Activated naive CD4-positive, alpha-beta T cell treated with anti-CD3 and anti-CD28 coated beads, Interleukin-2, amount 10 ng/mL, durations not matched to agents 7 days and 5 days (primary cell): Measurements from ENCODE around the gene GAA.
"Not testable (repeated sequence)": the region's sequence is repeated elsewhere in the genome, so short reads cannot be mapped to it uniquely, and the experiment has no call there.

ENCODE experiments used
- CTCF ChIA-PET: fragments of 350-600 bp; sonication (Branson Sonifier 250); formaldehyde crosslinking; loops from one replicate; lab custom pipeline; 2021; ENCODE audit warnings: antibody characterized with exemption; lab: Charles Lee
- DNase-seq: peaks from one replicate; pipeline ENCODE4 v3.0.0-alpha.2; 2020
- H3K27ac Mint-ChIP-seq: one replicate; pipeline ENCODE4 v1.8.0; 2021; ENCODE audit warnings: mild to moderate bottlenecking, moderate library complexity, mixed read lengths
- H3K27me3 Mint-ChIP-seq: one replicate; pipeline ENCODE4 v1.8.0; 2021; ENCODE audit warnings: mild to moderate bottlenecking, mixed read lengths
- H3K36me3 Mint-ChIP-seq: one replicate; pipeline ENCODE4 v1.8.0; 2021; ENCODE audit warnings: mixed read lengths
- H3K4me1 Mint-ChIP-seq: one replicate; pipeline ENCODE4 v1.8.0; 2021; ENCODE audit warnings: mixed read lengths
- H3K4me3 Mint-ChIP-seq: one replicate; pipeline ENCODE4 v1.8.0; 2021; ENCODE audit warnings: mild to moderate bottlenecking, moderate library complexity, mixed read lengths
- H3K9me3 Mint-ChIP-seq: one replicate; pipeline ENCODE4 v1.8.0; 2021; ENCODE audit warnings: mixed read lengths

The GAA gene

GRCh38 chr17:80146121-80147034 is 45.0 kb downstream of the GAA start:
- Mint-ChIP-seq H3K27me3 (no peaks in the 10 kb centered on the region), H3K4me3 (peak overlapping the region; percentile 98), H3K27ac (peak overlapping the region; percentile 98), H3K36me3 (peaks cover 30% of the 10 kb centered on the region), H3K9me3 (peaks cover 4% of the 10 kb centered on the region), H3K4me1 (peaks cover 46% of the 10 kb centered on the region)
- CTCF ChIA-PET, result interaction anchor here (1.1 to 1.2 kb wide), 2 partner anchors 45 to 138 kb away, joined by 3 to 4 read pairs; partner anchors contain the start of gene GAA
- DNase-seq, result peak; percentile 55

DNA sequence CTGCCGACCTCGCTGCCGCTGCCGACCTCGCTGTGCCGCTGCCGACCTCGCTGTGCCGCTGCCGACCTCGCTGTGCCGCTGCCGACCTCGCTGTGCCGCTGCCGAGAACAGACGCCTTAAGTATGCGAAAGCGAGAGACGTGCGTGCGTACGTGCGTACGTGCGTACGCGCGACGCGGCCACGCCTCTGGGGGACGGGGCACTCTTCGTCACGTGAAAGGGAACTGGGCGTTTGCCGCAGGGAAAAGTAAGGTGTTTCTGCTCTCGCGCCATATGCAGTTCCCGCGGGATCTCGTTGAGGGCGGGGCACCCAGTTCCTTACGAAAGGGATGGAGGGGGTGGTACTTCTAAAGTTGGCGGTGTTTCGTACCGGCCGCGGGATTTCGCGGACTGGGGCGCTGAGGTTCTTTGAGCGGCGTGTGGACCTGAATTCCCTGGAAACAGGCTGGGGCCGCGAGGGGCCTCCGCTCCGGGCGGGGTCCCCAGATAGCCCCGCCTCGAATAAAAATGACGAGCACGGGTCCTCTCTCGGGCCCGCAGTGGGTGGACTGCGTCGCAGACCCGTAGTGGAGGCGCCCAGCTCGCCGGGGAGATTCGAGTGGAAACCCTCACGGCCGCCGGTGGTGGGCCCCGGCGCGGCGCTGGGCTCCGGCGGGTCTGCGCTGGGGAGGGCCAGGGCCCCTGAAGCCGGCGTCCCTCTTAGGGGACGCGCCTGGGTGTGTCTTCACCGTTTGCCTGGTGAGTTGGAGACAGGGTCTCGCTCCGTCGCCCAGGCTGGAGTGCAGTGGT is 45.8 kb downstream of the GAA start, which contains the start of gene EIF4A3:
Gene EIF4A3 (minus strand): TSS at position 94 of the 788 bp plus-strand sequence. CDS start 167 bp downstream, outside the sequence.
- peak within 1 kb of the TSS; percentile 98 for H3K27ac Mint-ChIP-seq
- H3K36me3 Mint-ChIP-seq, result peaks cover 23% of the 10 kb centered on the region
- CTCF ChIA-PET, result no interaction called here
- peaks cover 51% of the 10 kb centered on the region for H3K4me1 Mint-ChIP-seq
- DNase-seq, result peak; percentile 99
- no peaks in the 10 kb centered on the region for H3K27me3 Mint-ChIP-seq
- H3K4me3 Mint-ChIP-seq, result peak within 1 kb of the TSS; percentile 98
- H3K9me3 Mint-ChIP-seq, result peaks cover 12% of the 10 kb centered on the region

- CTCF ChIA-PET, result no interaction called here
- H3K4me1 Mint-ChIP-seq, result peaks cover 32% of the 10 kb centered on the region
- no peak overlapping the region for H3K4me3 Mint-ChIP-seq
- peaks cover 4% of the 10 kb centered on the region for H3K27me3 Mint-ChIP-seq
- no peak overlapping the region for H3K27ac Mint-ChIP-seq
- H3K36me3 Mint-ChIP-seq, result peaks cover 10% of the 10 kb centered on the region
- no peak for DNase-seq
- peaks cover 25% of the 10 kb centered on the region for H3K9me3 Mint-ChIP-seq
These were observed 50.0 kb downstream of the GAA start for GRCh38 chr17:80151333-80151732.

GRCh38 chr17:80152081-80152702 is 50.8 kb downstream of the GAA start:
- DNase-seq, result no peak
- peaks cover 25% of the 10 kb centered on the region for H3K9me3 Mint-ChIP-seq
- no peak overlapping the region for H3K4me3 Mint-ChIP-seq
- peak overlapping the region; percentile 15 for H3K27ac Mint-ChIP-seq
- H3K36me3 Mint-ChIP-seq, result peaks cover 10% of the 10 kb centered on the region
- peaks cover 31% of the 10 kb centered on the region for H3K4me1 Mint-ChIP-seq
- peaks cover 11% of the 10 kb centered on the region for H3K27me3 Mint-ChIP-seq
- CTCF ChIA-PET, result no interaction called here

GRCh38 chr17:80153004-80153403 is 51.6 kb downstream of the GAA start:
- Mint-ChIP-seq H3K27me3 (peaks cover 11% of the 10 kb centered on the region), H3K4me1 (peaks cover 26% of the 10 kb centered on the region), H3K27ac (no peak overlapping the region), H3K36me3 (peaks cover 10% of the 10 kb centered on the region), H3K9me3 (peaks cover 25% of the 10 kb centered on the region), H3K4me3 (no peak overlapping the region)
- CTCF ChIA-PET, result no interaction called here
- DNase-seq, result no peak

DNA sequence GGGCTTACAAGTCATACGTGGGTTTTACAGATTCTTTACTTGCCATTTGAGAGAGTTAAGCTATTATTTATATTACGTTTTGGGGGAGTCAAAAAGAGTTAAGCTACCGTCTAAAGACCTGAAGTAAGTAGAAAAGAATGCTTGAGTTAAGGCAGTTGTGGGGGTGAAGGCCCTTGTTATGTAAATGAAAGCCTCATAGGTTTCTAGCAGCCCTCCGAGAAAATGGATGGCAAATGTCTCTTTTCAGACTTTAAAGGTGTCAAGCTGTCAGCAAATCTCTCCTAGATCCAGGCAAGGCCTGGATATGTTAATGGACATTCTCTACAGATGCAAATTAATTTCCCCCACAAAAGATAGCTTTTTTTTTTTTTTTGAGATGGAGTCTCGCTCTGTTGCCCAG is 52.8 kb downstream of the GAA start:
- DNase-seq, result no peak
- Mint-ChIP-seq H3K36me3 (peaks cover 10% of the 10 kb centered on the region), H3K27ac (no peak overlapping the region), H3K27me3 (peaks cover 11% of the 10 kb centered on the region), H3K4me1 (peaks cover 17% of the 10 kb centered on the region), H3K9me3 (peaks cover 25% of the 10 kb centered on the region), H3K4me3 (no peak overlapping the region)
- CTCF ChIA-PET, result no interaction called here

DNA sequence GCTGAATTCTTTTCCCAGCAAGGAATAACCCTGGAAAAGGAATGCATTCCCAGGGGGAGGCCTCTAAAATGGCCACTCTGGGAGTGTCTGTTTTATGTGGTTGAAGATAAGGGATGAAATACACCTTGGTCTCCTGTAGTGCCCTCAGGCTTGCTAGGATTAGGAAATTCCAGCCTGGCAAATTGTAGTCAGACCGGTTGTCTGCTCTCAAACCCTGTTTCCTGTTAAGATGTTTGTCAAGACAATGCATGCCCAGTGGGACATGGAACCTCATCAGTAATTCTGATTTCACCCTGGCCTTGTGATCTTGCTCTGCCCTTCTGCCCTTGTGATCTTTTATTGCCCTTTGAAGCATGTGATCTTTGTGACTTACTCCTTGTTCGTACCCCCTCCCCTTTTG is 54.2 kb downstream of the GAA start:
- peaks cover 10% of the 10 kb centered on the region for H3K36me3 Mint-ChIP-seq
- H3K4me1 Mint-ChIP-seq, result peaks cover 17% of the 10 kb centered on the region
- DNase-seq, H3K27ac Mint-ChIP-seq, H3K4me3 Mint-ChIP-seq, CTCF ChIA-PET: not testable (repeated sequence)
- H3K27me3 Mint-ChIP-seq, result peaks cover 20% of the 10 kb centered on the region
- H3K9me3 Mint-ChIP-seq, result peaks cover 25% of the 10 kb centered on the region

DNA sequence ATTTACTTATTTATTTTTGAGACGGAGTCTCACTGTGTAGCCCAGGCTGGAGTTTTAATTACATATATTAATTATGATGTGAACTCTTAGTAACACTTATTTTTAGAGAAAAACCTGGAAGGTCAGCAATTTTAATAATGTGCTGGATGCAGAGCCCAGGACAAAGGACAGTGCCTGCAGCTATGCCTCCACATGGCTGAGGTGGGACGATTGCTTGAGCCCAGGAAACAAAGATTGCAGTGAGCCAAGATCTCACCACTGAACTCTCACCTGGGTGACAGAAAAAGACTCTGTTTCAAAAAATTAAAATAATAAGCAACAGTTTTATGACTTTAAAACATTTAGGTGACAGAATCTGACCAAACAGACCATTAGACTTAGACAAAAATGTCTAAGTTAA is 57.5 kb downstream of the GAA start:
- no peak overlapping the region for H3K27ac Mint-ChIP-seq

DNA sequence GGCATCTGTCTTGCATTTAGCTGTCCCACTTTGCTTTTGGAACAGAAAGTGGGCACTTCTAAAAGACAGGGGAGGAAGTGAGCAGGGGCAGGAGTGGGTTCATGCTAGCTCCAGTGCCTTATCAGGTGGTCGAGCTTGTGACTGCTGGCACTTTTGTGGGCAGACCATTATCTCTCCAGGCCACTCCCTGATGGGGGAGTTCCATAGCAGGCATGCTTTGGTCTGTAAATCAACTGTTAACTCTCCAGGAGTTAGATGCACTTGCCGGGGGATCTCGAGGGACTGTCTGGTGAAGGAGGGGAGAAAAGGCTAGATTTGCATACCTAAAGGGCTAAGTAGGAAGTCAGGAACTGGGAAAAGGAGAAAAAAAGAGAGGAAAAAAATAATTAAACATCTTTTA is 59.2 kb downstream of the GAA start:
- Mint-ChIP-seq H3K4me3 (no peak overlapping the region), H3K27ac (no peak overlapping the region), H3K4me1 (no peaks in the 10 kb centered on the region), H3K27me3 (peaks cover 35% of the 10 kb centered on the region), H3K36me3 (peaks cover 3% of the 10 kb centered on the region), H3K9me3 (peaks cover 6% of the 10 kb centered on the region)
- CTCF ChIA-PET, result no interaction called here
- DNase-seq, result no peak

More for the DNA sequence above, 57.5 kb downstream of the GAA start:
- Mint-ChIP-seq H3K27me3 (peaks cover 35% of the 10 kb centered on the region), H3K4me3 (no peak overlapping the region), H3K36me3 (peaks cover 3% of the 10 kb centered on the region), H3K4me1 (no peaks in the 10 kb centered on the region), H3K9me3 (peaks cover 10% of the 10 kb centered on the region)
- no peak for DNase-seq
- CTCF ChIA-PET, result no interaction called here

DNA sequence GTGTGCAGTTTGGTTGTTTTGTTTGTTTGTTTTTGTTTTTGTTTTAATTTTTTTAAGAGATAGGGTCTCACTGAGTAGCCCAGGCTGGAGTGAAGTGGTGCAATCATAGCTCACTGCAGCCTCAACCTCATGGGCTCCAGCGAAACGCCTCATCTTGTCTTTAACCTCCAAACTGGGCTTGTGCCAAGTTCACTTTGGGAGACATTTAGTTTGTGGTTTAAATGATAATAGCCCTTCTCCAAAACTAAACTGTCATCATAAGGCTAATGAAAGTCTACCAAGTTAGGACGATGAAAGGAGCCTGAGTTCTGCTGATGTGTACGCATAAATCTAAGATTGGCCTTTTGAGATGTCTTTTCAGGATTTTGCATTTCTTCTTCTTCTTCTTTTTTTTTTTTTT is 62.0 kb downstream of the GAA start:
- no peak overlapping the region for H3K4me3 Mint-ChIP-seq
- no peak overlapping the region for H3K27ac Mint-ChIP-seq
- H3K9me3 Mint-ChIP-seq, result no peaks in the 10 kb centered on the region

GRCh38 chr17:80164185-80164584 is 62.8 kb downstream of the GAA start:
- no peak for DNase-seq
- no peaks in the 10 kb centered on the region for H3K4me1 Mint-ChIP-seq
- H3K36me3 Mint-ChIP-seq, result no peaks in the 10 kb centered on the region
- H3K27me3 Mint-ChIP-seq, result peaks cover 30% of the 10 kb centered on the region
- no peak overlapping the region for H3K4me3 Mint-ChIP-seq
- CTCF ChIA-PET, result interaction anchor here (0.6 kb wide), 1 partner anchor 1044 kb away, joined by 4 read pairs; no protein-coding TSS in a partner anchor
- H3K27ac Mint-ChIP-seq, result no peak overlapping the region
- no peaks in the 10 kb centered on the region for H3K9me3 Mint-ChIP-seq

More for the DNA sequence above, 62.0 kb downstream of the GAA start:
- CTCF ChIA-PET, result no interaction called here
- Mint-ChIP-seq H3K27me3 (peaks cover 24% of the 10 kb centered on the region), H3K36me3 (no peaks in the 10 kb centered on the region), H3K4me1 (no peaks in the 10 kb centered on the region)
- no peak for DNase-seq

GRCh38 chr17:80166446-80166845 is 65.1 kb downstream of the GAA start:
- no peak for DNase-seq
- Mint-ChIP-seq H3K36me3 (no peaks in the 10 kb centered on the region), H3K27me3 (peaks cover 23% of the 10 kb centered on the region), H3K9me3 (no peaks in the 10 kb centered on the region), H3K4me1 (no peaks in the 10 kb centered on the region), H3K27ac (no peak overlapping the region), H3K4me3 (no peak overlapping the region)
- CTCF ChIA-PET, result no interaction called here

DNA sequence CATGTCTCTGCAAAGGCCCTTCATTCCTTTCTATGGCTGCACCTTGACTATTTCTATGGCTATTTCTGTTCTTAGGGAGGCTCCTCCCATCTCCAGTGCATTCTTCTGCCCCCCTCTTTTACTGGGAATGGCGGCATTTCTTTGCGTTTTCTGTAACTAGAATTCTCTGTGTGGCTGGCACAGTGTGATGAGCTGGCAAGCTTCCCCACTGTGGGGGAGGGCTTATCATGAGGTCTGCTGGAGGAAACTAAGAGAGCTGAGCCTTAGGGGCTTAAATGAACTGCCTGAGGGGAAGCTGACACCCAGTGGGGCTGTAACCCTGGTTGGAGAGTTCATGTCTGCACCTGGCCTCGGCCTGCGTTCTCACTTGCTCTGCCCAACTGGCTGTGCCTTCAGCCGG is 67.0 kb downstream of the GAA start:
- Mint-ChIP-seq H3K4me1 (no peaks in the 10 kb centered on the region), H3K9me3 (no peaks in the 10 kb centered on the region), H3K36me3 (no peaks in the 10 kb centered on the region), H3K4me3 (no peak overlapping the region), H3K27me3 (peaks cover 21% of the 10 kb centered on the region), H3K27ac (no peak overlapping the region)
- DNase-seq, result no peak
- CTCF ChIA-PET, result interaction anchor here (1.0 kb wide), 1 partner anchor 14 kb away, joined by 3 read pairs; no protein-coding TSS in a partner anchor

DNA sequence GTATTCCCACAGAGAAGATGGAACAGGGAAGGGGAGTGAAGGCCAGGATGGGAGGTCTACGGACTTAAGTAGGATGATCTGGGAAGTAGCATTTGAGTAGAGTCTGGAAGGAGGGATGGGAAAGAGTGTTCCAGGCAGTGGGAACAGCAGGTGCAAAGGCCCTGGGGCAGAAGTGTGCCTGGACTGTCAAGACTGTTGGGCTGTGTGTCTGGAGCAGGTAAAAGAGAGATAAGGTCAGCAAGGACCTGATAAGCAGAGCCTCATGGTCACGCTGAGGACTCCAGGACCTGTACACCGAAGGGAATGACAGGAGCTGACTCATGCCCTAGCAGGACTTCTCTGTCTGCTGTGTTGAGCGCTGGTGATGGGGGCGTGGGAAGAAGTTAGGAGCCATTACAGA is 67.7 kb downstream of the GAA start:
- no peaks in the 10 kb centered on the region for H3K36me3 Mint-ChIP-seq

More for the DNA sequence above, 67.7 kb downstream of the GAA start:
- Mint-ChIP-seq H3K4me3 (no peak overlapping the region), H3K4me1 (no peaks in the 10 kb centered on the region), H3K27ac (no peak overlapping the region), H3K9me3 (no peaks in the 10 kb centered on the region), H3K27me3 (peaks cover 21% of the 10 kb centered on the region)
- CTCF ChIA-PET, result no interaction called here
- no peak for DNase-seq
